ENCODE measurements around the gene SPRR4. TPM values are rescaled to one million over a fixed set of nuclear protein-coding genes. Genes with fewer than 3 reads are reported as not detected.
"Not testable (repeated sequence)": the region's sequence is repeated elsewhere in the genome, so short reads cannot be mapped to it uniquely, and the experiment has no call there.

SPRR4 gene
- total RNA-seq, 2 experiments from 2014 or later, result not detected

- H3K4me3 Mint-ChIP-seq, result no peak overlapping the region
- no peaks in the 10 kb centered on the region for H3K36me3 Mint-ChIP-seq
- H3K4me1 Mint-ChIP-seq, result no peaks in the 10 kb centered on the region
- peaks cover 27% of the 10 kb centered on the region for H3K27me3 Mint-ChIP-seq
- H3K9me3 Mint-ChIP-seq, result no peaks in the 10 kb centered on the region
- H3K27ac Mint-ChIP-seq, result no peak overlapping the region
- DNase-seq, result no peak
These were observed 11.6 kb downstream of the SPRR4 start for GRCh38 chr1:152982076-152982475.

- no peaks in the 10 kb centered on the region for H3K4me1 Mint-ChIP-seq
- H3K27ac Mint-ChIP-seq, result no peak overlapping the region
These were observed 12.8 kb downstream of the SPRR4 start for GRCh38 chr1:152983234-152983633.

GRCh38 chr1:152983743-152984142, 13.3 kb downstream of the SPRR4 start, which contains the start of gene SPRR1A:
Gene SPRR1A, plus strand, starts transcription at chr1:152984081. Its CDS starts 1,150 bp downstream, at chr1:152985231.
- peaks cover 40% of the 10 kb centered on the region for H3K27me3 Mint-ChIP-seq
- H3K36me3 Mint-ChIP-seq, result no peaks in the 10 kb centered on the region
- no peak for DNase-seq
- no peaks in the 10 kb centered on the region for H3K9me3 Mint-ChIP-seq
- no peak within 1 kb of the TSS for H3K4me3 Mint-ChIP-seq
- H3K4me1 Mint-ChIP-seq, result no peaks in the 10 kb centered on the region
- no peak within 1 kb of the TSS for H3K27ac Mint-ChIP-seq

More at GRCh38 chr1:152983234-152983633, 12.8 kb downstream of the SPRR4 start:
- no peaks in the 10 kb centered on the region for H3K36me3 Mint-ChIP-seq
- H3K27me3 Mint-ChIP-seq, result peaks cover 35% of the 10 kb centered on the region
- no peak for DNase-seq
- no peak overlapping the region for H3K4me3 Mint-ChIP-seq
- H3K9me3 Mint-ChIP-seq, result no peaks in the 10 kb centered on the region

GRCh38 chr1:152986578-152986977, 16.1 kb downstream of the SPRR4 start:
- no peak overlapping the region for H3K4me3 Mint-ChIP-seq
- DNase-seq, result no peak
- peaks cover 37% of the 10 kb centered on the region for H3K27me3 Mint-ChIP-seq
- H3K27ac Mint-ChIP-seq, result no peak overlapping the region
- no peaks in the 10 kb centered on the region for H3K4me1 Mint-ChIP-seq
- H3K9me3 Mint-ChIP-seq, result no peaks in the 10 kb centered on the region
- H3K36me3 Mint-ChIP-seq, result no peaks in the 10 kb centered on the region

- DNase-seq, result no peak
- H3K27me3 Mint-ChIP-seq, result peaks cover 34% of the 10 kb centered on the region
- H3K27ac Mint-ChIP-seq, result no peak overlapping the region
- no peaks in the 10 kb centered on the region for H3K4me1 Mint-ChIP-seq
- no peaks in the 10 kb centered on the region for H3K36me3 Mint-ChIP-seq
- no peak overlapping the region for H3K4me3 Mint-ChIP-seq
- peaks cover 3% of the 10 kb centered on the region for H3K9me3 Mint-ChIP-seq
These were observed 22.7 kb downstream of the SPRR4 start for GRCh38 chr1:152993186-152993585.

- Mint-ChIP-seq H3K4me3 (no peak overlapping the region), H3K27me3 (peaks cover 41% of the 10 kb centered on the region), H3K27ac (no peak overlapping the region), H3K36me3 (no peaks in the 10 kb centered on the region), H3K4me1 (no peaks in the 10 kb centered on the region), H3K9me3 (peaks cover 3% of the 10 kb centered on the region)
- no peak for DNase-seq
These were observed 25.4 kb downstream of the SPRR4 start for GRCh38 chr1:152995842-152996241.

- H3K4me3 Mint-ChIP-seq, result no peak overlapping the region
- no peaks in the 10 kb centered on the region for H3K4me1 Mint-ChIP-seq
- H3K27ac Mint-ChIP-seq, result no peak overlapping the region
- no peak for DNase-seq
- peaks cover 42% of the 10 kb centered on the region for H3K27me3 Mint-ChIP-seq
- peaks cover 3% of the 10 kb centered on the region for H3K9me3 Mint-ChIP-seq
- no peaks in the 10 kb centered on the region for H3K36me3 Mint-ChIP-seq
These were observed 26.4 kb downstream of the SPRR4 start for GRCh38 chr1:152996633-152997400.

- Mint-ChIP-seq H3K4me1 (no peaks in the 10 kb centered on the region), H3K4me3 (no peak overlapping the region), H3K9me3 (peaks cover 3% of the 10 kb centered on the region), H3K27me3 (peaks cover 37% of the 10 kb centered on the region), H3K36me3 (no peaks in the 10 kb centered on the region), H3K27ac (no peak overlapping the region)
- no peak for DNase-seq
These were observed 27.5 kb downstream of the SPRR4 start for GRCh38 chr1:152997901-152998300.

GRCh38 chr1:152998476-152998875, 28.0 kb downstream of the SPRR4 start:
- no peak for DNase-seq
- Mint-ChIP-seq H3K36me3 (no peaks in the 10 kb centered on the region), H3K4me1 (no peaks in the 10 kb centered on the region)

GRCh38 chr1:152999818-153000217, 29.4 kb downstream of the SPRR4 start:
- Mint-ChIP-seq H3K27me3 (peaks cover 41% of the 10 kb centered on the region), H3K27ac (no peak overlapping the region), H3K4me3 (no peak overlapping the region)

More at GRCh38 chr1:152998476-152998875, 28.0 kb downstream of the SPRR4 start:
- H3K27me3 Mint-ChIP-seq, result peaks cover 34% of the 10 kb centered on the region
- H3K27ac Mint-ChIP-seq, result no peak overlapping the region
- peaks cover 3% of the 10 kb centered on the region for H3K9me3 Mint-ChIP-seq
- H3K4me3 Mint-ChIP-seq, result no peak overlapping the region

GRCh38 chr1:153000294-153000693, 29.8 kb downstream of the SPRR4 start:
- Mint-ChIP-seq H3K36me3 (no peaks in the 10 kb centered on the region), H3K4me1 (no peaks in the 10 kb centered on the region), H3K4me3 (no peak overlapping the region), H3K9me3 (peaks cover 3% of the 10 kb centered on the region), H3K27ac (no peak overlapping the region), H3K27me3 (peaks cover 37% of the 10 kb centered on the region)
- DNase-seq, result no peak

More at GRCh38 chr1:152999818-153000217, 29.4 kb downstream of the SPRR4 start:
- Mint-ChIP-seq H3K9me3 (peaks cover 3% of the 10 kb centered on the region), H3K36me3 (no peaks in the 10 kb centered on the region), H3K4me1 (no peaks in the 10 kb centered on the region)
- no peak for DNase-seq

- peaks cover 1% of the 10 kb centered on the region for H3K9me3 Mint-ChIP-seq
- H3K36me3 Mint-ChIP-seq, result no peaks in the 10 kb centered on the region
- no peak within 1 kb of the TSS for H3K4me3 Mint-ChIP-seq
- peaks cover 33% of the 10 kb centered on the region for H3K27me3 Mint-ChIP-seq
- no peaks in the 10 kb centered on the region for H3K4me1 Mint-ChIP-seq
- no peak for DNase-seq
- no peak within 1 kb of the TSS for H3K27ac Mint-ChIP-seq
These were observed 30.9 kb downstream of the SPRR4 start, which contains the start of gene SPRR3 for GRCh38 chr1:153001382-153001781. Gene SPRR3, plus strand, starts transcription at chr1:153001749. Its CDS starts 1,272 bp downstream, at chr1:153003021.

GRCh38 chr1:153011235-153011758, 40.8 kb downstream of the SPRR4 start:
- H3K4me1 Mint-ChIP-seq, DNase-seq, H3K36me3 Mint-ChIP-seq, H3K9me3 Mint-ChIP-seq, H3K4me3 Mint-ChIP-seq, H3K27ac Mint-ChIP-seq: not testable (repeated sequence)
- peaks cover 13% of the 10 kb centered on the region for H3K27me3 Mint-ChIP-seq

- H3K36me3 Mint-ChIP-seq, H3K4me1 Mint-ChIP-seq, H3K4me3 Mint-ChIP-seq, H3K27ac Mint-ChIP-seq, DNase-seq, H3K9me3 Mint-ChIP-seq: not testable (repeated sequence)
- peaks cover 26% of the 10 kb centered on the region for H3K27me3 Mint-ChIP-seq
These were observed 51.4 kb downstream of the SPRR4 start for GRCh38 chr1:153021829-153022228.
